ENCODE measurements around the gene PDZRN4.
"Not testable (repeated sequence)": the region's sequence is repeated elsewhere in the genome, so short reads cannot be mapped to it uniquely, and the experiment has no call there.

GRCh38 chr12:41179507-41179906, 8.6 kb upstream of the PDZRN4 start:
- not testable (repeated sequence) for TF ChIP-seq REST (IDR thresholded peaks at IDR 0.05; ENCODE audit: unreplicated experiment); CREB1 (CRISPR knock-in tag; IDR thresholded peaks at IDR 0.05; ENCODE audit: low read depth); POLR2AphosphoS5 (IDR thresholded peaks at IDR 0.05; ENCODE audit: low read depth); CTCF (conservative IDR thresholded peaks at IDR 0.05; ENCODE audit: low read depth in 2 of 2); EZH2phosphoT487 (IDR thresholded peaks at IDR 0.05; ENCODE audit: unreplicated experiment); ETS1 (IDR thresholded peaks at IDR 0.05)
